Measurements from ENCODE around the gene AOX1. TPM values are rescaled to one million over a fixed set of nuclear protein-coding genes. Genes with fewer than 3 reads are reported as not detected.

AOX1 gene
- total and polyA plus RNA-seq, 7 donors: 1.6 to 65.5 (median 27.0) TPM

- no peaks in the 10 kb centered on the region for H3K9me3 ChIP-seq
- no peaks in the 10 kb centered on the region for H3K36me3 ChIP-seq
- no peak for DNase-seq
- TF ChIP-seq EP300 (IDR thresholded peaks at IDR 0.05) (no peak), POLR2AphosphoS5 (IDR thresholded peaks at IDR 0.05) (no peak), POLR2A (IDR thresholded peaks at IDR 0.05) (no peak)
- TF ChIP-seq, protein P1, sequence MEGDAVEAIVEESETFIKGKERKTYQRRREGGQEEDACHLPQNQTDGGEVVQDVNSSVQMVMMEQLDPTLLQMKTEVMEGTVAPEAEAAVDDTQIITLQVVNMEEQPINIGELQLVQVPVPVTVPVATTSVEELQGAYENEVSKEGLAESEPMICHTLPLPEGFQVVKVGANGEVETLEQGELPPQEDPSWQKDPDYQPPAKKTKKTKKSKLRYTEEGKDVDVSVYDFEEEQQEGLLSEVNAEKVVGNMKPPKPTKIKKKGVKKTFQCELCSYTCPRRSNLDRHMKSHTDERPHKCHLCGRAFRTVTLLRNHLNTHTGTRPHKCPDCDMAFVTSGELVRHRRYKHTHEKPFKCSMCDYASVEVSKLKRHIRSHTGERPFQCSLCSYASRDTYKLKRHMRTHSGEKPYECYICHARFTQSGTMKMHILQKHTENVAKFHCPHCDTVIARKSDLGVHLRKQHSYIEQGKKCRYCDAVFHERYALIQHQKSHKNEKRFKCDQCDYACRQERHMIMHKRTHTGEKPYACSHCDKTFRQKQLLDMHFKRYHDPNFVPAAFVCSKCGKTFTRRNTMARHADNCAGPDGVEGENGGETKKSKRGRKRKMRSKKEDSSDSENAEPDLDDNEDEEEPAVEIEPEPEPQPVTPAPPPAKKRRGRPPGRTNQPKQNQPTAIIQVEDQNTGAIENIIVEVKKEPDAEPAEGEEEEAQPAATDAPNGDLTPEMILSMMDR (IDR thresholded peaks at IDR 0.05): no peak
- no peak overlapping the region for H3K27ac ChIP-seq
- no peaks in the 10 kb centered on the region for H3K4me1 ChIP-seq
- no peaks in the 10 kb centered on the region for H3K27me3 ChIP-seq
- WGBS, 2 donors: 82 to 90% methylated on average over 2 of the region's 2 CpGs
- intact Hi-C loops (cut with DNase I): no loop called here
- no peak overlapping the region for H3K4me3 ChIP-seq
These were observed 9.9 kb upstream of the AOX1 start for GRCh38 chr2:200575957-200576356.

DNA sequence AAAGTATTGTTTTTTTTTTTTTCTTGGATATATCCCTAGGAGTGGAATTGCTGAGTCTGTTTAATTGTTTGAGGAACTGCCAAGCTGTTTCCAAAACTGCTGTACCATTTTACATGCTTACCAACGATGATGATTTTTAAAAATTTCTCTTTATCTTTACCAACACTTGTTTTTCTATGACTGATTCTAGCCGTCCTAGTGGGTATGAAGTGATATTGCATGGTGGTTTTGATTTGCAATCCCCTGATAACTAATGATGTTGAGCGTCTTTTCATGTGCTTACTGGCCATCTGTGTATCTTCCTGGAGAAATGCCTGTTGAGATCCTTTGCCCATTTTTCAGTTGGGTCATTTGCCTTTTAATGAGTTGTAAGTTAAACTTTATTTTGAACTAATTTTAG, 8.8 kb upstream of the AOX1 start:
- no peak for TF ChIP-seq POLR2A (IDR thresholded peaks at IDR 0.05)
- no peak for TF ChIP-seq EP300 (IDR thresholded peaks at IDR 0.05)
- TF ChIP-seq, protein P1 (IDR thresholded peaks at IDR 0.05): no peak
- TF ChIP-seq POLR2AphosphoS5 (IDR thresholded peaks at IDR 0.05): no peak
- Histone ChIP-seq H3K4me3 (no peak overlapping the region), H3K27ac (no peak overlapping the region), H3K4me1 (no peaks in the 10 kb centered on the region), H3K36me3 (no peaks in the 10 kb centered on the region), H3K9me3 (no peaks in the 10 kb centered on the region), H3K27me3 (no peaks in the 10 kb centered on the region)
- intact Hi-C loops (cut with DNase I): no loop called here
- no peak for DNase-seq
- 91 to 94% methylated on average over 3 of the region's 3 CpGs for WGBS, 2 donors

GRCh38 chr2:200578778-200579177, 7.0 kb upstream of the AOX1 start:
- Histone ChIP-seq H3K9me3 (no peaks in the 10 kb centered on the region), H3K27ac (no peak overlapping the region), H3K4me1 (no peaks in the 10 kb centered on the region), H3K4me3 (no peak overlapping the region), H3K27me3 (no peaks in the 10 kb centered on the region), H3K36me3 (no peaks in the 10 kb centered on the region)
- 19 to 33% methylated on average over 1 of the region's 1 CpG for WGBS, 2 donors
- no peak for TF ChIP-seq POLR2AphosphoS5 (IDR thresholded peaks at IDR 0.05)
- TF ChIP-seq, protein P1 (IDR thresholded peaks at IDR 0.05): peak in 1 of 4 experiments; percentile 22
- intact Hi-C loops (cut with DNase I): no loop called here
- DNase-seq: no peak

DNA sequence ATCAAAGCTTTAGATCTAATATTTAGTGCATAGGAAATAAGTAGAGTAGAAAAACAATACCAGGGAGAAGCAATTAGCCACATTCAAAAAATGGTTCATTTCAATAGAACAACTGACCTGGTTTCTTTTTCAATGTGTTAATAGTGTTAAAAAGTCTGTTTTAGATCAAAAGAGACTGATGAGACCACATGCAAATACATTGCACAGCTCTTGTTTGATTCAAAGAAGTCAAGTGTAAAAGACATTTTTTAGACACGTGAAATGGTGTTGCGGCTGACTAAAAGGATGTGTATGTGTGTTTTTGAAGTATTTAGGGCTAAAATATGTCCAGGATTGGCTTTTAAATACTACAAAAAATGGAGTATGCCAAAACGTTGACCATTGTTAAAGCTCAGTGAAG, 1.2 kb upstream of the AOX1 start:
- H3K27me3 ChIP-seq: no peaks in the 10 kb centered on the region
- no peak overlapping the region for H3K4me3 ChIP-seq
- H3K4me1 ChIP-seq: peaks cover 0 to 8% (median 7%) of the 10 kb centered on the region in 4 donors
- no peak overlapping the region for H3K27ac ChIP-seq
- no peaks in the 10 kb centered on the region for H3K36me3 ChIP-seq
- TF ChIP-seq POLR2A (IDR thresholded peaks at IDR 0.05): no peak
- no peak for TF ChIP-seq POLR2AphosphoS5 (IDR thresholded peaks at IDR 0.05)
- TF ChIP-seq EP300 (IDR thresholded peaks at IDR 0.05): no peak
- TF ChIP-seq, protein P1 (IDR thresholded peaks at IDR 0.05): no peak
- no peak for DNase-seq
- intact Hi-C loops (cut with DNase I): loop anchor here (10.0 kb wide), 1 partner anchor 120 kb away; no protein-coding TSS in a partner anchor
- 64 to 89% methylated on average over 3 of the region's 3 CpGs for WGBS, 2 donors
- no peaks in the 10 kb centered on the region for H3K9me3 ChIP-seq

DNA sequence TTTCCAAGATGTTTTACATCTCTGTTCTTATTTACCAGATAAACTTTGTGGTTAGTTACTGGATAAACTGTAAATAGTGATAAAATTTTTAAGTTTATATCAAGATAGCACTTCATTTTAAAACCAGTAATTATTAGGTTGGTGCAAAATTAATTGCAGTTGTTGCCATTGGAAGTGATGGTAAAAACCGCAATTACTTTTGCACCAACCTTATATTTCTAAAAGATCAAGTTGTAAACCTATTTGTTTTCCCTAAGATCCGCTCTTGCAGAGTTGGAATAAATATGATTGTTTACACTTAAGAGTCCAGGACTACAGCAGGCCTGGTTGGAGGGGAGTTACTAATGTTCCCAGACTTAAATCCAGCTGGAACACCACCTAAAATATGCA, 479 bp upstream of the AOX1 start:
- no peaks in the 10 kb centered on the region for H3K9me3 ChIP-seq
- peaks cover 0 to 8% (median 7%) of the 10 kb centered on the region in 4 donors for H3K4me1 ChIP-seq
- WGBS, 2 donors: 3 to 15% methylated on average over 2 of the region's 2 CpGs
- TF ChIP-seq, protein P1 (IDR thresholded peaks at IDR 0.05): no peak
- TF ChIP-seq EP300 (IDR thresholded peaks at IDR 0.05) (no peak), POLR2AphosphoS5 (IDR thresholded peaks at IDR 0.05) (no peak), POLR2A (IDR thresholded peaks at IDR 0.05) (no peak)
- DNase-seq: no peak
- intact Hi-C loops (cut with DNase I): loop anchor here (10.0 kb wide), 1 partner anchor 119 kb away; no protein-coding TSS in a partner anchor
- H3K4me3 ChIP-seq: peak overlapping the region; percentile 40 to 66 (median 48)
- peak overlapping the region in 3 of 4 donors; percentile 58 to 83 (median 75) for H3K27ac ChIP-seq
- no peaks in the 10 kb centered on the region for H3K27me3 ChIP-seq
- no peaks in the 10 kb centered on the region for H3K36me3 ChIP-seq

Data from sigmoid colon (tissue), 7 donors.